D721Med (cell line): Measurements from ENCODE around the gene LMTK3.

Experiments
- DNase-seq: peaks from one replicate; pipeline ENCODE4 v3.0.0; 2011; ENCODE audit warnings: low spot score; ENCODE audit not compliant: insufficient read length
- FAIRE-seq: peaks from 2 replicates; lab custom pipeline; 2011; peaks lifted over from hg19 to GRCh38; lab: Jason Lieb, UNC
- TF ChIP-seq, protein P1 (sequence below): IDR thresholded peaks from 2 replicates; pipeline ENCODE4 v1.5.1; 2012; ENCODE audit warnings: mild to moderate bottlenecking, control low read depth; ENCODE audit not compliant: insufficient read depth; ENCODE audit errors: missing control alignments

Gene LMTK3, protein sequence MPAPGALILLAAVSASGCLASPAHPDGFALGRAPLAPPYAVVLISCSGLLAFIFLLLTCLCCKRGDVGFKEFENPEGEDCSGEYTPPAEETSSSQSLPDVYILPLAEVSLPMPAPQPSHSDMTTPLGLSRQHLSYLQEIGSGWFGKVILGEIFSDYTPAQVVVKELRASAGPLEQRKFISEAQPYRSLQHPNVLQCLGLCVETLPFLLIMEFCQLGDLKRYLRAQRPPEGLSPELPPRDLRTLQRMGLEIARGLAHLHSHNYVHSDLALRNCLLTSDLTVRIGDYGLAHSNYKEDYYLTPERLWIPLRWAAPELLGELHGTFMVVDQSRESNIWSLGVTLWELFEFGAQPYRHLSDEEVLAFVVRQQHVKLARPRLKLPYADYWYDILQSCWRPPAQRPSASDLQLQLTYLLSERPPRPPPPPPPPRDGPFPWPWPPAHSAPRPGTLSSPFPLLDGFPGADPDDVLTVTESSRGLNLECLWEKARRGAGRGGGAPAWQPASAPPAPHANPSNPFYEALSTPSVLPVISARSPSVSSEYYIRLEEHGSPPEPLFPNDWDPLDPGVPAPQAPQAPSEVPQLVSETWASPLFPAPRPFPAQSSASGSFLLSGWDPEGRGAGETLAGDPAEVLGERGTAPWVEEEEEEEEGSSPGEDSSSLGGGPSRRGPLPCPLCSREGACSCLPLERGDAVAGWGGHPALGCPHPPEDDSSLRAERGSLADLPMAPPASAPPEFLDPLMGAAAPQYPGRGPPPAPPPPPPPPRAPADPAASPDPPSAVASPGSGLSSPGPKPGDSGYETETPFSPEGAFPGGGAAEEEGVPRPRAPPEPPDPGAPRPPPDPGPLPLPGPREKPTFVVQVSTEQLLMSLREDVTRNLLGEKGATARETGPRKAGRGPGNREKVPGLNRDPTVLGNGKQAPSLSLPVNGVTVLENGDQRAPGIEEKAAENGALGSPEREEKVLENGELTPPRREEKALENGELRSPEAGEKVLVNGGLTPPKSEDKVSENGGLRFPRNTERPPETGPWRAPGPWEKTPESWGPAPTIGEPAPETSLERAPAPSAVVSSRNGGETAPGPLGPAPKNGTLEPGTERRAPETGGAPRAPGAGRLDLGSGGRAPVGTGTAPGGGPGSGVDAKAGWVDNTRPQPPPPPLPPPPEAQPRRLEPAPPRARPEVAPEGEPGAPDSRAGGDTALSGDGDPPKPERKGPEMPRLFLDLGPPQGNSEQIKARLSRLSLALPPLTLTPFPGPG (N-terminal part only)

DNA sequence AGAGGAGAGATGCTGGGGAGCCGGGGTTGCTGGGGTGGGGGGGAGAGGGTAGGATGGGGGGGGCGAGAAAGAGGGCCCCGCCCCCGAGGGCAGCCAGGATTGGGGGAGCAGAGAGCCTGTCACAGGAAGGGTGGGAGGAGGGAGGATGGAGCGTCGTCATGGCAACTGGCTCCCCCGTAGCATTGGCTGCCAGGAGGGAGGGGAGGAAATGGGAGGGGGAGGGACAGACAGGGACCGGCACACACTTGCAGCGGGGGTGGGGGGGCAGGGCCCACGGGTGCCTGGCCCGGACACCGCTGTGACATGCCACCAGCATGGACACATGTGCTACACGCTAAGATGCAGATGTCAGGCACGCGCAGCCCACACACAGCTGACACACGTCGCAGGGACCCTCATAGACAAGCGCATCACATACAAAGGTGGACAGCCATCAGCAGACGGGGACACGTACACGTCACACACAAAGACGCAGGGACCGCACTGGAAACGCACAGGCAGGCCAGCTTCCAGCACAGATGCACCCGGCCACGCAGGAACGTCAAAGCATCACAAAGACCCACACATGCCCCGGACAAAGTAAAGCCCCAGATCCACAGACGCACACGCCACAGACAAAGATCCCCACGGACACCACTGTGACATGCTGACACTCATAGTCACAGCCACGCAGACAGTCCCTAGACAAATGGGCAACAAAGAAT lies at the start of gene LMTK3:
Gene LMTK3, minus strand, starts transcription at position 36 of the 704 bp plus-strand sequence. CDS start 259 bp downstream, outside the sequence.
- FAIRE-seq (no peak), DNase-seq (peak; percentile 89)
- TF ChIP-seq, protein P1, sequence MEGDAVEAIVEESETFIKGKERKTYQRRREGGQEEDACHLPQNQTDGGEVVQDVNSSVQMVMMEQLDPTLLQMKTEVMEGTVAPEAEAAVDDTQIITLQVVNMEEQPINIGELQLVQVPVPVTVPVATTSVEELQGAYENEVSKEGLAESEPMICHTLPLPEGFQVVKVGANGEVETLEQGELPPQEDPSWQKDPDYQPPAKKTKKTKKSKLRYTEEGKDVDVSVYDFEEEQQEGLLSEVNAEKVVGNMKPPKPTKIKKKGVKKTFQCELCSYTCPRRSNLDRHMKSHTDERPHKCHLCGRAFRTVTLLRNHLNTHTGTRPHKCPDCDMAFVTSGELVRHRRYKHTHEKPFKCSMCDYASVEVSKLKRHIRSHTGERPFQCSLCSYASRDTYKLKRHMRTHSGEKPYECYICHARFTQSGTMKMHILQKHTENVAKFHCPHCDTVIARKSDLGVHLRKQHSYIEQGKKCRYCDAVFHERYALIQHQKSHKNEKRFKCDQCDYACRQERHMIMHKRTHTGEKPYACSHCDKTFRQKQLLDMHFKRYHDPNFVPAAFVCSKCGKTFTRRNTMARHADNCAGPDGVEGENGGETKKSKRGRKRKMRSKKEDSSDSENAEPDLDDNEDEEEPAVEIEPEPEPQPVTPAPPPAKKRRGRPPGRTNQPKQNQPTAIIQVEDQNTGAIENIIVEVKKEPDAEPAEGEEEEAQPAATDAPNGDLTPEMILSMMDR = no peak

DNA sequence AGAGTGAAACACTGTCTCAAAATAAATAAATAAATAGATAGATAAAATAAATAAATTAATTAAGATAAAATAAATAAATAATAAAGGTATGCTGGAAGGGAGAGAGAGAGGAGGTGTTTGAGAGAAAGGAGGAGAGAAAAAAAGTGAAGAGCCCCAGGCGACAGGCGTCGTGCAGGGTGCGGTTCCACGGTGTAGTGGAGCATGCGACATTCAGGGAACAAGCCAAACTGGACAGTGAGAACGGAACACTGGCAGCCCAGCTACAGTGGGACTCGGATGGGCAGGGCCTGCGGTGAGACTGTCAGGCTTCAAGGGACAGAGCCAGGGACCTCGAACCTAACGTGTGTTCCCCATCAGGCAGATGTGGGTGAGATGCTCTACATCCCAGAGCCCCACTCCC lies 49.8 kb upstream of the LMTK3 start:
- DNase-seq (no peak), FAIRE-seq (no peak)
- TF ChIP-seq, protein P1 = no peak

- no peak for DNase-seq
- no peak for FAIRE-seq
- TF ChIP-seq, protein P1 = no peak
These were observed 48.5 kb upstream of the LMTK3 start for GRCh38 chr19:48560095-48560530.

- no peak for DNase-seq
These were observed 46.5 kb upstream of the LMTK3 start for GRCh38 chr19:48558018-48558684.

DNA sequence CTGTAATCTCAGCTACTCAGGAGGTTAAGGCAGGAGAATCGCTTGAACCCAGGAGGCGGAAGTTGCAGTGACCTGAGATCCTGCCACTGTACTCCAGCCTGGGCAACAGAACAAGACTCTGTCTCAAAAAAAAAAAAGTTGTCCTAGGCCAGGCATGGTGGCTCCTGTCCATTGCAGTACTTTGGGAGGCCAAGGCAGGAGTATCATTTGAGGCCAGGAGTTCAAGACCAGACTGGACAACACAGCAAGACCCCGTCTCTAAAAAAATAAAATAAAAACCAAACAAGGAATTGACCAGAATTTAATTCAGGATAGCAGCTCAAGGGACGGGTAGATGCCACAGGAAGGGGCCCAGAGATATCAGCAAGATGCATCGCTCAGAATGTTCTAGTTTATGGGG lies 45.2 kb upstream of the LMTK3 start:
- FAIRE-seq (no peak), DNase-seq (no peak)
- TF ChIP-seq, protein P1 = no peak

More at GRCh38 chr19:48558018-48558684, 46.5 kb upstream of the LMTK3 start:
- TF ChIP-seq, protein P1 = no peak
- FAIRE-seq = no peak

DNA sequence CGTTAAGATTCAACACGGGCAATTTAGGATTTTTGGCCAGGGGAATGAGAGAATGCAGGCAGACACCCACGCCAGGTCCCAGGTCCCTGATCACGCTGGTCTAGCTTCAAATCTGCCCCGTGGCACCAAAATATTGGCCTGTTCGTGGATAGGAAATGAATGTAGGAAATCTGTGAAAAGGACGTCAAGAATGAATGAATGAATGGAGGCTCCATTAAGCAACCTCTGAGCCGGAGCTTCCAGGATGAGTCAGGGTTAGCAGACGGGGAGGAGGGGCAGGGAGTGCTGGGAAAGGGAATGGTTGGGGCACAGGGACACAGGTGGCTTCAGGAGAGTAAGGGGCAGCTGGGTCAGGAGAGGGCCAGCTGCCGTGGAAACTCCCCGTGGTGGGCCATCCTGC lies 44.5 kb upstream of the LMTK3 start:
- TF ChIP-seq, protein P1 = no peak
- no peak for FAIRE-seq
- DNase-seq = no peak
